ENCODE measurements around the gene EFNA5.

EFNA5 gene

GRCh38 chr5:107634981-107635848 lies 35.5 kb downstream of the EFNA5 start:
- DNase-seq (ENCODE audit: low read depth): no peak
- peak overlapping the region; percentile 13; the same call in 1 of the 2 replicates for H3K4me3 ChIP-seq (ENCODE audit: low read depth, low read length)
- no peak for TF ChIP-seq CTCF (IDR thresholded peaks at IDR 0.05; ENCODE audit: insufficient read depth, low read depth, low read length, missing control alignments)

GRCh38 chr5:107633171-107633901 lies 37.4 kb downstream of the EFNA5 start:
- no peak for DNase-seq (ENCODE audit: low read depth)
- no peak overlapping the region for H3K4me3 ChIP-seq (ENCODE audit: low read depth, low read length)
- TF ChIP-seq CTCF (IDR thresholded peaks at IDR 0.05; ENCODE audit: insufficient read depth, low read depth, low read length, missing control alignments): no peak

GRCh38 chr5:107631805-107632362 lies 38.9 kb downstream of the EFNA5 start:
- no peak overlapping the region for H3K4me3 ChIP-seq (ENCODE audit: low read depth, low read length)
- DNase-seq (ENCODE audit: low read depth): peak; percentile 66
- TF ChIP-seq CTCF (IDR thresholded peaks at IDR 0.05; ENCODE audit: insufficient read depth, low read depth, low read length, missing control alignments): no peak

- TF ChIP-seq CTCF (IDR thresholded peaks at IDR 0.05; ENCODE audit: insufficient read depth, low read depth, low read length, missing control alignments): no peak
- H3K4me3 ChIP-seq (ENCODE audit: low read depth, low read length): no peak overlapping the region
- no peak for DNase-seq (ENCODE audit: low read depth)
Observed at GRCh38 chr5:107630184-107630583, 40.6 kb downstream of the EFNA5 start.

GRCh38 chr5:107624235-107624634 lies 46.5 kb downstream of the EFNA5 start:
- TF ChIP-seq CTCF (IDR thresholded peaks at IDR 0.05; ENCODE audit: insufficient read depth, low read depth, low read length, missing control alignments): no peak
- no peak overlapping the region for H3K4me3 ChIP-seq (ENCODE audit: low read depth, low read length)
- DNase-seq (ENCODE audit: low read depth): no peak

- H3K4me3 ChIP-seq (ENCODE audit: low read depth, low read length): no peak overlapping the region
- no peak for DNase-seq (ENCODE audit: low read depth)
- no peak for TF ChIP-seq CTCF (IDR thresholded peaks at IDR 0.05; ENCODE audit: insufficient read depth, low read depth, low read length, missing control alignments)
Observed at GRCh38 chr5:107621089-107621488, 49.6 kb downstream of the EFNA5 start.

Data from GM12865 (cell line).